Measurements from ENCODE around the gene DSG2.
A peak's percentile ranks its signal among the peaks of the same experiment; 100 is the strongest.

DSG2 gene

DNA sequence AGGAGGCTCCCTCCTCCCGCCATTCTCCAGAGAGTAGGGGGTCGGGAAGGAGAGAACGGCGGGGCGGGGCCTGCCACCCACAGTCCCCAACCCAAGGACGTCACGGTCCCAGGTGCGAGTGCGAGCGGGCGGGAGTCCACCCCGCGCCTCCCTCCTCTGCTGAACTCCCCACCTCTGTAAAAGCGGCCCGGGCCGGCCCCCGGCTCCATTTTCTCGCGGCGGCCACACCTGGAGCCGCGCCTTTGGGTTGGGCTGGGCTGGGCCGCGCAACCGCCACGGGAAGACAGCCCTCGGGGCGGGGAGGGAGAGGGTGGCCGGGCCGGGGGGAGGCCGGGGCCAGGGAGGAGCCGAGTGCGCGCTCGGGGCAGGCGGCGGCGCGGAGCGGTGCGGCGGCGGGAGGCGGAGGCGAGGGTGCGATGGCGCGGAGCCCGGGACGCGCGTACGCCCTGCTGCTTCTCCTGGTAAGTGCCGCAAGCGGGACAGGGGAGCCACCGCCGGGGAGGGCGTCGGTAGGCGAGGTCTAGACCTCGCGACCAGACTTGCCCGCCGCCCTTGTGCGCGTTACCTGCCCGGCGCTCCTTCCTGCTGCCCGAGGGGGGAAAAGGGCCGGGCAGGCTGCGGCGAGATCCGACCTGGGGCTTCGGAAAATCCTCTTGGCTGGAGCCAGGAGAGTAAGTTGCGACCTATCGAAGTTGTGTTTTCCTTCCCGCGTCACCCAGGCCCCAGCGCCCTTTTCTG, at the start of gene DSG2:
Gene DSG2 (plus strand): TSS at position 342 of the 738 bp plus-strand sequence. CDS start 75 bp downstream, at position 417.
- Mint-ChIP-seq H3K9me3 (no peaks in the 10 kb centered on the region), H3K36me3 (ENCODE audit: low read depth) (no peaks in the 10 kb centered on the region), H3K27me3 (ENCODE audit: low read depth) (peaks cover 39% of the 10 kb centered on the region), H3K4me3 (peak within 1 kb of the TSS; percentile 80), H3K27ac (no peak within 1 kb of the TSS), H3K4me1 (ENCODE audit: low read depth) (peaks cover 5% of the 10 kb centered on the region)
- DNase-seq (ENCODE audit: low spot score): peak; percentile 14

DNA sequence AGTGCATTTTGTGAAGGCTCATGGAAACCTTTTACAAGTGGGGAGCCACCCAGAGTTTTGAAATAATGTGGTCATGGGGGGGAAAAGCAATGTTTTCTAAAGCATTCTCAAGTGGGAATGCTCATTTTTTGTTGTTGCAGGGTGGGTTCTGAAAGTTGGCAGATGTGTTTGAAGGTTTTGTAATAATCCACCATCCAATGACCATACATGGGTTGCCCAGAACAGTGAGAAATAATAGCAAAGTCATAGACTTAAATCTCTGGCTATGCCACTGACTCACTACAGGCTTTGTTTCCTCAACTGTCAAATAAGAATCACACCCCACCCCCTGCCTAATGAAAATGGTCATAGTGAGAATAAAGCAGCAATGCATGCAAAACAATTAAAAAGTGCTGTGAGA, 47.6 kb upstream of the DSG2 start:
- H3K4me3 Mint-ChIP-seq: no peak overlapping the region
- no peaks in the 10 kb centered on the region for H3K4me1 Mint-ChIP-seq (ENCODE audit: low read depth)
- no peaks in the 10 kb centered on the region for H3K9me3 Mint-ChIP-seq
- no peak for DNase-seq (ENCODE audit: low spot score)
- no peaks in the 10 kb centered on the region for H3K27me3 Mint-ChIP-seq (ENCODE audit: low read depth)
- no peaks in the 10 kb centered on the region for H3K36me3 Mint-ChIP-seq (ENCODE audit: low read depth)
- no peak overlapping the region for H3K27ac Mint-ChIP-seq

DNA sequence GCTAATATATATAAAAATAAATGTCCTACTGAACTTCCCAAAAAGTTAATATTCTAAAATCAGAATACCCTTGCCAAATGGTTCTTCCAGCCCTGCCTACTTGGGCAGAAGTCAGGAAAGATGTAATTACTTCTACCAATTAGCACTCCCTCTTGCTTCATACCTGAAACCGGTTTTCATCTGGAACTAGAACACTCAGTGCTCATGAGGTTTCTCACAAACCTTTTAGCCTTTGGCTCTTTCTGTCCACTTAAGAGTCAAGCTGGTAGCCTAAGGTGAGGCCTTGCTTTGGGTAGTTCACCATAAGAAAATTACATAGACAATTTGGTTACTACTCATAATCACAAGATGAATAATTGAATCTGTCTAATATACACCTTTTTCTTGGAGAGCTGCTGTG, 46.4 kb upstream of the DSG2 start:
- no peak for DNase-seq (ENCODE audit: low spot score)
- H3K4me3 Mint-ChIP-seq: no peak overlapping the region
- no peaks in the 10 kb centered on the region for H3K9me3 Mint-ChIP-seq
- no peaks in the 10 kb centered on the region for H3K27me3 Mint-ChIP-seq (ENCODE audit: low read depth)
- H3K36me3 Mint-ChIP-seq (ENCODE audit: low read depth): no peaks in the 10 kb centered on the region
- H3K27ac Mint-ChIP-seq: no peak overlapping the region
- no peaks in the 10 kb centered on the region for H3K4me1 Mint-ChIP-seq (ENCODE audit: low read depth)

- no peaks in the 10 kb centered on the region for H3K4me1 Mint-ChIP-seq (ENCODE audit: low read depth)
- H3K36me3 Mint-ChIP-seq (ENCODE audit: low read depth): no peaks in the 10 kb centered on the region
- no peaks in the 10 kb centered on the region for H3K27me3 Mint-ChIP-seq (ENCODE audit: low read depth)
- H3K4me3 Mint-ChIP-seq: no peak overlapping the region
- H3K27ac Mint-ChIP-seq: no peak overlapping the region
- H3K9me3 Mint-ChIP-seq: no peaks in the 10 kb centered on the region
- DNase-seq (ENCODE audit: low spot score): no peak
These were observed 43.8 kb upstream of the DSG2 start for GRCh38 chr18:31454066-31454708.

DNA sequence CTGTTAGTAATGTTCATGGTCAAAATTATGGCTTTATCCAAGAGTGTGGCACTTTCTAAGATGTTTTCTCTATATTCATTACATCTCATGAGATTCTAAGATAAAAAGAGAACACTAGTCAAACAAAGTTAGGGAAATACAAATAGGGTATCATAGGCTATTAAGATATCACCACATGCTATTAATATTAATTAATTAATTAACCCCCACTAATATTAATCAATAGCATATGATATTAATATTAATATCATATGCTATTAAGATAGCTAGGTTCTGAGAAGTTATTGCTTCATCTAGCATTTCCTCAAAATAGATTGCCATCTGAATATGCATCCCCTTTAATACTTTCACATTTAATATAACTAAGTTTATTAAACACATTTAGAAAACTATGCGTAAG, 28.3 kb upstream of the DSG2 start:
- Mint-ChIP-seq H3K27ac (no peak overlapping the region), H3K4me3 (no peak overlapping the region), H3K36me3 (ENCODE audit: low read depth) (no peaks in the 10 kb centered on the region), H3K9me3 (no peaks in the 10 kb centered on the region), H3K4me1 (ENCODE audit: low read depth) (no peaks in the 10 kb centered on the region), H3K27me3 (ENCODE audit: low read depth) (no peaks in the 10 kb centered on the region)
- no peak for DNase-seq (ENCODE audit: low spot score)

DNA sequence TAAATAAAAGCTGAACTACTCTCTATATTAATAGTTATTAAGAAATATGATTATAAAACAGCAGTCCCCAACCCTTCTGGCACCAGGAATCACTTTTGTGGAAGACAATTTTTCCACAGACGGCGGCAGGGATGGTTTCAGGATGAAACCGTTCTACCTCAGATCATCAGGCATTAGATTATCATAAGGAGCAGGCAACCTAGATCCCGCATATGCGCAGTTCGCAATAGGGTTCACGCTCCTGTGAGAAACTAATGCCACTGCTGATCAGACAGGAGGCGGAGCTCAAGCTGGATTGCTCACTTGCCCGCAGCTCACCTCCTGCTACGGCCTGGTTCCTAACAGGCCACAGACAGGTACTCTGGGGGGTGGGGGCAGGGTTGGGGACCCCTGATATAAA, 19.3 kb upstream of the DSG2 start:
- Mint-ChIP-seq H3K27ac (no peak overlapping the region), H3K4me1 (ENCODE audit: low read depth) (no peaks in the 10 kb centered on the region), H3K9me3 (no peaks in the 10 kb centered on the region), H3K4me3 (no peak overlapping the region), H3K27me3 (ENCODE audit: low read depth) (no peaks in the 10 kb centered on the region), H3K36me3 (ENCODE audit: low read depth) (no peaks in the 10 kb centered on the region)
- DNase-seq (ENCODE audit: low spot score): no peak

DNA sequence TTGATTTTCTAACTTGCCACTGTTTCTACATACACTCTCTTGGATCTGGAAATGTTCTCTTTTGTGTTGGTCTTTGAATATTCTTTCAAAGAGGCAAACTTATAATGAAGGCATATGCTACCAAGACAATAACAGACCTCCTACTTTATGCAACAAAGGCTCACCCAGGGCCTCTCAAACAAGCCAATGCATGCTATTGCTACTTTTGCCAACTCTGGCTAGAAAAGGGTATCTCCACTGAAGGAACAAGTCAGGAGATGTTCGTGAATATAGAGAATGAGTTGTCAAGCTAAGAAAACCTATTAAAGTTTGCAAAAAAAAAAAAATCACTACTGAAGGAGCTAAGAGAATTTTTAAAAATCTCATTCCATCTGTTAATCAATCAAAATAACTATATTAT, 15.9 kb upstream of the DSG2 start:
- no peak overlapping the region for H3K4me3 Mint-ChIP-seq
- no peak for DNase-seq (ENCODE audit: low spot score)
- H3K27me3 Mint-ChIP-seq (ENCODE audit: low read depth): no peaks in the 10 kb centered on the region
- H3K9me3 Mint-ChIP-seq: no peaks in the 10 kb centered on the region
- no peak overlapping the region for H3K27ac Mint-ChIP-seq
- H3K4me1 Mint-ChIP-seq (ENCODE audit: low read depth): no peaks in the 10 kb centered on the region
- H3K36me3 Mint-ChIP-seq (ENCODE audit: low read depth): no peaks in the 10 kb centered on the region

DNA sequence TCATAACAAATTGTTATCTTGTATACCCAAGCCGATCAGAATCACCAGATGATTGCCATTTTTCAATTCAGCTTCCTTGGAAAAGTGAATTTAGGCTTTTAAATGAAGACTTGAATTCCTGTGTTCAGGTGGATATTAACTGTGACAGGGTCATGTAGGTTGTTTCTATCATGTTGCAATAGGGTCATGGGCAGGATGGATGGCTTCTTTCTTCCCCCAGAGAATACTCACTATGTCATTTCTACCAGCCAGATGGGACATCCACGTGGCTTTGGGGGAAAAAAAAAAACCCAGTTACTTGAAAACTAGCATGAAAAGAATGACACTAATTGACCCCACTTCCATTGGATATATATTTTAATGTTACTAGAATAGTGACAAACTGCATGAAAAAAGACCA, 14.6 kb upstream of the DSG2 start:
- no peaks in the 10 kb centered on the region for H3K9me3 Mint-ChIP-seq
- no peak overlapping the region for H3K27ac Mint-ChIP-seq
- no peak for DNase-seq (ENCODE audit: low spot score)
- H3K36me3 Mint-ChIP-seq (ENCODE audit: low read depth): no peaks in the 10 kb centered on the region
- H3K4me1 Mint-ChIP-seq (ENCODE audit: low read depth): no peaks in the 10 kb centered on the region
- H3K27me3 Mint-ChIP-seq (ENCODE audit: low read depth): no peaks in the 10 kb centered on the region
- no peak overlapping the region for H3K4me3 Mint-ChIP-seq

DNA sequence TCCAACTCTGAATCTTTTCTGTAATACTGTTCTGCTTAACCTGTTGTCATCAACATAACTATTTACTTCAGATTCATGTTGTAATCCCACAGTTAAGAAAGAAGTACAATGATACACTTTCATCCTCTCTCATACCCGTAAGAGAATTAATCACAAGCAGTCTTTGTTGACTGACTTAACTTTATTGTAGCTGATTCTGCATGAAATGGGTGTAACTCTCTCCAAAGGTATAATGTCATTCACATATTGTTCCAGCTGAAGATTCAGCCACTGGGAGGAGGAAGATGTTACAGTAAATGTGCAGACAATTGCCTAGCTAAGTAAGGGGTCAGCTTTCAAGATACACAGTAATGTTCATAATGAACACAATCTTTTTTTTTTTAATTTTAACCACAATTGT, 13.5 kb upstream of the DSG2 start:
- Mint-ChIP-seq H3K4me1 (ENCODE audit: low read depth) (no peaks in the 10 kb centered on the region), H3K27ac (no peak overlapping the region), H3K36me3 (ENCODE audit: low read depth) (no peaks in the 10 kb centered on the region), H3K27me3 (ENCODE audit: low read depth) (no peaks in the 10 kb centered on the region), H3K9me3 (no peaks in the 10 kb centered on the region), H3K4me3 (no peak overlapping the region)
- no peak for DNase-seq (ENCODE audit: low spot score)

GRCh38 chr18:31486165-31486564, 11.8 kb upstream of the DSG2 start:
- no peaks in the 10 kb centered on the region for H3K36me3 Mint-ChIP-seq (ENCODE audit: low read depth)
- H3K9me3 Mint-ChIP-seq: no peaks in the 10 kb centered on the region
- no peak overlapping the region for H3K27ac Mint-ChIP-seq
- no peaks in the 10 kb centered on the region for H3K27me3 Mint-ChIP-seq (ENCODE audit: low read depth)
- no peak for DNase-seq (ENCODE audit: low spot score)
- no peak overlapping the region for H3K4me3 Mint-ChIP-seq
- H3K4me1 Mint-ChIP-seq (ENCODE audit: low read depth): no peaks in the 10 kb centered on the region

- DNase-seq (ENCODE audit: low spot score): no peak
- H3K4me1 Mint-ChIP-seq (ENCODE audit: low read depth): no peaks in the 10 kb centered on the region
- H3K27ac Mint-ChIP-seq: no peak overlapping the region
- no peaks in the 10 kb centered on the region for H3K27me3 Mint-ChIP-seq (ENCODE audit: low read depth)
- H3K9me3 Mint-ChIP-seq: no peaks in the 10 kb centered on the region
- H3K36me3 Mint-ChIP-seq (ENCODE audit: low read depth): no peaks in the 10 kb centered on the region
- H3K4me3 Mint-ChIP-seq: no peak overlapping the region
These were observed 10.5 kb upstream of the DSG2 start for GRCh38 chr18:31487246-31488015.

GRCh38 chr18:31489311-31489710, 8.7 kb upstream of the DSG2 start:
- Mint-ChIP-seq H3K36me3 (ENCODE audit: low read depth) (no peaks in the 10 kb centered on the region), H3K27me3 (ENCODE audit: low read depth) (no peaks in the 10 kb centered on the region), H3K4me1 (ENCODE audit: low read depth) (no peaks in the 10 kb centered on the region), H3K9me3 (no peaks in the 10 kb centered on the region), H3K27ac (no peak overlapping the region), H3K4me3 (no peak overlapping the region)
- no peak for DNase-seq (ENCODE audit: low spot score)

DNA sequence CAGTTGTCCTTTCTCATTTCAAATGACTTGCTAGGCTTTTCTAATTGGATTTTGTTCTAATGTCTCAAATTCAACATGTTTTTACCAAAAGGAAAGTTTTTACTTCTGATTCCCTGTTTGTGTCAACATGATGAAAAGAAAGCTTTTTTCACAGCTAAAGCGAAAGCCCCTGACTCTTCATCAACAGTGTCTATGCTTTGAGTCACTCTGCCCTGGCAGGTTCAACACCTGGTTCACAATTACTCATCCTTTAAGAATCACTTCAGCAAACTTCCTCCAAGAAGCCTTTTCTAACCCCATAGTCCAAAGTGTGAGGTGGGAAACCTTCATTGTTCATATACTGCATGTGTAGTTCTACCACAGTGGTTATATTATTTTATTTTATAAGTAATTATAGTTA, 7.6 kb upstream of the DSG2 start:
- Mint-ChIP-seq H3K4me3 (no peak overlapping the region), H3K36me3 (ENCODE audit: low read depth) (no peaks in the 10 kb centered on the region), H3K4me1 (ENCODE audit: low read depth) (no peaks in the 10 kb centered on the region), H3K27me3 (ENCODE audit: low read depth) (peaks cover under 1% of the 10 kb centered on the region), H3K27ac (no peak overlapping the region), H3K9me3 (no peaks in the 10 kb centered on the region)
- DNase-seq (ENCODE audit: low spot score): no peak

GRCh38 chr18:31490833-31491232, 7.1 kb upstream of the DSG2 start:
- H3K36me3 Mint-ChIP-seq (ENCODE audit: low read depth): no peaks in the 10 kb centered on the region
- H3K4me1 Mint-ChIP-seq (ENCODE audit: low read depth): no peaks in the 10 kb centered on the region
- peaks cover 5% of the 10 kb centered on the region for H3K27me3 Mint-ChIP-seq (ENCODE audit: low read depth)
- H3K4me3 Mint-ChIP-seq: no peak overlapping the region
- H3K9me3 Mint-ChIP-seq: no peaks in the 10 kb centered on the region
- no peak for DNase-seq (ENCODE audit: low spot score)
- no peak overlapping the region for H3K27ac Mint-ChIP-seq
